H1 (cell line): Measurements from ENCODE around the gene AAR2. TPM values are rescaled to one million over a fixed set of nuclear protein-coding genes. Genes with fewer than 3 reads are reported as not detected.

Experiments
- CTCF ChIA-PET: fragments of 300-600 bp; sonication (Branson Sonifier 250); formaldehyde crosslinking; loops from one replicate; lab custom pipeline; 2021; ENCODE audit not compliant: partially characterized antibody; lab: Charles Lee
- POLR2A ChIA-PET: fragments of 300-600 bp; sonication (Branson Sonifier 250); formaldehyde crosslinking; loops from one replicate; lab custom pipeline; 2021; ENCODE audit warnings: inconsistent platforms; ENCODE audit not compliant: partially characterized antibody; lab: Charles Lee
- DNase-seq, 2 experiments: peaks; one replicate each; pipeline versions ENCODE4 v3.0.0 to v3.0.0-alpha.2; 2010 to 2022; ENCODE audit warnings: low spot score in 2 of 2, low read depth in 1 of 2, mixed read lengths in 1 of 2
- FAIRE-seq: peaks from 2 replicates; lab custom pipeline; 2011; peaks lifted over from hg19 to GRCh38; lab: Jason Lieb, UNC
- H2AFZ ChIP-seq: 2 replicates; pipeline ENCODE4 v1.8.1; 2012; ENCODE audit warnings: low read length, inconsistent platforms
- H2AK5ac ChIP-seq: 2 replicates; pipeline ENCODE4 v1.6.1; 2013; ENCODE audit warnings: low read depth, low read length
- H2BK120ac ChIP-seq: replicated peaks from 2 replicates; pipeline ENCODE3; 2013; ENCODE audit warnings: low read depth, low read length, inconsistent platforms
- H2BK12ac ChIP-seq: 2 replicates; pipeline ENCODE4 v1.6.1; 2013; ENCODE audit warnings: low read depth, low read length
- H2BK15ac ChIP-seq: 2 replicates; pipeline ENCODE4 v1.6.1; 2013; ENCODE audit warnings: low read length
- H2BK20ac ChIP-seq: 2 replicates; pipeline ENCODE4 v1.6.1; 2013; ENCODE audit warnings: low read length
- H2BK5ac ChIP-seq: 2 replicates; pipeline ENCODE4 v1.6.1; 2013; ENCODE audit warnings: low read depth, low read length
- H3K14ac ChIP-seq: 2 replicates; pipeline ENCODE4 v1.6.1; 2013; ENCODE audit warnings: inconsistent platforms; ENCODE audit not compliant: insufficient read length
- H3K18ac ChIP-seq: 2 replicates; pipeline ENCODE4 v1.6.1; 2013; ENCODE audit warnings: low read length; ENCODE audit errors: extremely low read depth
- H3K23ac ChIP-seq: 2 replicates; pipeline ENCODE4 v1.6.1; 2013; ENCODE audit warnings: inconsistent platforms; ENCODE audit not compliant: insufficient read length
- H3K23me2 ChIP-seq: 2 replicates; pipeline ENCODE4 v1.6.1; 2013; ENCODE audit warnings: low read depth, low read length
- H3K27ac ChIP-seq: 2 replicates; pipeline ENCODE4 v1.6.1; 2011; ENCODE audit warnings: low read depth, low read length, inconsistent platforms
- H3K27me3 ChIP-seq, 4 experiments: replicated peaks in 1 of 4; 1 replicate in 1 of 4; 2 replicates in 3 of 4; pipeline versions ENCODE4 v1.6.1 to v1.8.1; 2011 to 2013; ENCODE audit warnings: low read length in 3 of 4, mild to moderate bottlenecking in 3 of 4, inconsistent platforms in 2 of 4, mixed read lengths in 2 of 4, moderate library complexity in 1 of 4; ENCODE audit not compliant: control insufficient read depth in 3 of 4, insufficient read depth in 3 of 4; ENCODE audit errors: extremely low read depth in 1 of 4
- H3K36me3 ChIP-seq, 4 experiments: 2 replicates each; pipeline versions ENCODE4 v1.6.1 to v1.8.1; 2011 to 2013; ENCODE audit warnings: mild to moderate bottlenecking in 4 of 4, low read length in 3 of 4, moderate library complexity in 2 of 4, control low read depth in 1 of 4, inconsistent platforms in 1 of 4; ENCODE audit not compliant: insufficient read depth in 4 of 4, control insufficient read depth in 2 of 4
- H3K4ac ChIP-seq: replicated peaks from 2 replicates; pipeline ENCODE3; 2013; ENCODE audit warnings: low read length, low read depth, mixed read lengths, inconsistent platforms; ENCODE audit not compliant: insufficient read length
- H3K4me1 ChIP-seq, 4 experiments: replicated peaks in 1 of 4; 1 replicate in 1 of 4; 2 replicates in 3 of 4; pipeline versions ENCODE4 v1.6.1 to v1.8.1; 2011 to 2013; ENCODE audit warnings: low read length in 3 of 4, inconsistent platforms in 2 of 4, mixed read lengths in 1 of 4; ENCODE audit not compliant: insufficient read depth in 4 of 4, control insufficient read depth in 3 of 4
- H3K4me2 ChIP-seq, 2 experiments: 2 replicates each; pipeline versions ENCODE4 v1.6.1 to v1.8.1; 2011 to 2013; ENCODE audit warnings: low read depth in 2 of 2, low read length in 2 of 2, control low read depth in 1 of 2, inconsistent platforms in 1 of 2, mild to moderate bottlenecking in 1 of 2; ENCODE audit not compliant: insufficient read depth in 1 of 2
- H3K4me3 ChIP-seq, 4 experiments: fragments of 200-600, 300-600 bp in 1 of 4; sonication (generic), shearing (Covaris generic), sonication (Bioruptor Twin) in 1 of 4; 2 replicates each; pipeline versions ENCODE4 v1.5.1 to v1.8.1; 2011 to 2016; ENCODE audit warnings: low read length in 4 of 4, low read depth in 3 of 4, control low read depth in 2 of 4, inconsistent platforms in 2 of 4, mild to moderate bottlenecking in 2 of 4, mixed read lengths in 1 of 4, moderate library complexity in 1 of 4; ENCODE audit not compliant: insufficient read depth in 2 of 4; ENCODE audit errors: extremely low read depth in 1 of 4
- H3K56ac ChIP-seq: replicated peaks from 2 replicates; pipeline ENCODE3; 2013; ENCODE audit warnings: low read depth, mild to moderate bottlenecking, mixed read lengths, low read length, inconsistent platforms; ENCODE audit not compliant: insufficient read length
- H3K79me1 ChIP-seq: 2 replicates; pipeline ENCODE4 v1.6.1; 2013; ENCODE audit warnings: low read depth, low read length, control low read depth
- H3K79me2 ChIP-seq, 2 experiments: 2 replicates each; pipeline versions ENCODE4 v1.6.1 to v1.8.1; 2012 to 2013; ENCODE audit warnings: low read length in 2 of 2, mild to moderate bottlenecking in 2 of 2, inconsistent platforms in 1 of 2; ENCODE audit not compliant: insufficient read depth in 2 of 2, control insufficient read depth in 1 of 2
- H3K9ac ChIP-seq, 4 experiments: replicated peaks in 1 of 4; 1 replicate in 1 of 4; 2 replicates in 3 of 4; pipeline versions ENCODE4 v1.6.1 to v1.8.1; 2011 to 2013; ENCODE audit warnings: low read depth in 3 of 4, low read length in 3 of 4, control low read depth in 2 of 4, mild to moderate bottlenecking in 2 of 4, moderate library complexity in 2 of 4, inconsistent platforms in 1 of 4; ENCODE audit errors: extremely low read depth in 1 of 4
- H3K9me3 ChIP-seq, 2 experiments: 2 replicates each; pipeline versions ENCODE4 v1.6.1 to v1.8.1; 2012 to 2013; ENCODE audit warnings: mild to moderate bottlenecking in 2 of 2, moderate library complexity in 2 of 2, control low read depth in 1 of 2, inconsistent platforms in 1 of 2, low read depth in 1 of 2, low read length in 1 of 2, mixed read lengths in 1 of 2; ENCODE audit not compliant: insufficient read depth in 2 of 2
- H4K20me1 ChIP-seq, 2 experiments: replicated peaks in 1 of 2; 2 replicates each; pipeline versions ENCODE3 to v1.8.1; 2011 to 2013; ENCODE audit warnings: inconsistent platforms in 2 of 2, low read length in 2 of 2, mild to moderate bottlenecking in 1 of 2; ENCODE audit not compliant: insufficient read depth in 2 of 2, control insufficient read depth in 1 of 2
- H4K5ac ChIP-seq: 2 replicates; pipeline ENCODE4 v1.6.1; 2013; ENCODE audit warnings: low read length, low read depth, mixed read lengths, inconsistent platforms; ENCODE audit not compliant: insufficient read length
- H4K8ac ChIP-seq: 2 replicates; pipeline ENCODE4 v1.8.0; 2013; ENCODE audit warnings: mild to moderate bottlenecking, moderate library complexity, low read length, inconsistent platforms; ENCODE audit not compliant: insufficient read depth; ENCODE audit errors: extremely low read depth
- H4K91ac ChIP-seq: replicated peaks from 2 replicates; pipeline ENCODE3; 2013; ENCODE audit warnings: low read length, mixed read lengths, inconsistent platforms; ENCODE audit not compliant: insufficient read length
- CBX5 ChIP-seq: fragments of 300-800, 300-1000 bp; sonication (generic); IDR thresholded peaks from 2 replicates; pipeline ENCODE4 v1.7.1; 2016; ENCODE audit warnings: antibody characterized with exemption, low read length, low read depth
- CHD1 ChIP-seq: IDR thresholded peaks from 2 replicates; pipeline ENCODE4 v1.6.1; 2012; ENCODE audit warnings: low read depth, low read length, improper control_type of control experiment
- CTCF ChIP-seq, 3 experiments: IDR thresholded peaks; 1 replicate in 2 of 3; 2 replicates in 1 of 3; pipeline versions ENCODE4 v1.5.1 to v1.6.1; 2011; ENCODE audit warnings: low read length in 3 of 3, mild to moderate bottlenecking in 3 of 3, inconsistent platforms in 2 of 3, low read depth in 1 of 3, moderate library complexity in 1 of 3; ENCODE audit not compliant: insufficient read depth in 1 of 3; ENCODE audit errors: control extremely low read depth in 1 of 3
- PHF8 ChIP-seq: fragments of 200-600 bp; sonication (generic); conservative IDR thresholded peaks from 2 replicates; pipeline ENCODE4 v1.7.1; 2012; ENCODE audit warnings: low read depth, mild to moderate bottlenecking, inconsistent platforms, low read length, moderate library complexity
- SIN3A ChIP-seq, 2 experiments: IDR thresholded peaks in 1 of 2; conservative IDR thresholded peaks in 1 of 2; 2 replicates each; pipeline ENCODE4 v1.6.1; 2011 to 2012; ENCODE audit warnings: low read length in 2 of 2, improper control_type of control experiment in 1 of 2, low read depth in 1 of 2, mild to moderate bottlenecking in 1 of 2
- SUZ12 ChIP-seq: fragments of 200-600 bp; sonication (generic); IDR thresholded peaks from 2 replicates; pipeline ENCODE4 v1.6.1; 2012; ENCODE audit warnings: mild to moderate bottlenecking, inconsistent platforms, low read length, moderate library complexity, mixed read lengths
- TAF1 ChIP-seq: IDR thresholded peaks from 2 replicates; pipeline ENCODE4 v1.6.1; 2011; ENCODE audit warnings: mild to moderate bottlenecking, low read depth, low read length
- YY1 ChIP-seq: IDR thresholded peaks from 2 replicates; pipeline ENCODE4 v1.6.1; 2011; ENCODE audit warnings: low read depth, mild to moderate bottlenecking, low read length
- WGBS, 2 experiments: shearing (Covaris generic) in 1 of 2; methylation state at CpG; one replicate each; pipeline versions ENCODE4 v1.1.6 to v1.1.7; 2013 to 2015; ENCODE audit warnings: low lambda C conversion rate in 2 of 2, mixed read lengths in 2 of 2, inconsistent platforms in 1 of 2, low coverage in 1 of 2, missing lambda C conversion rate in 1 of 2; ENCODE audit not compliant: insufficient replicate concordance in 2 of 2, insufficient coverage in 1 of 2, insufficient read length in 1 of 2; ENCODE audit errors: extremely low coverage in 1 of 2, missing lambda C conversion rate in 1 of 2; 5-methylcytosine and 5-hydroxymethylcytosine counted together
- polyA plus RNA-seq, 7 experiments: library from polyadenylated mRNA; depleted of rRNA in 3 of 7; stranded (reverse) in 5 of 7; unstranded in 2 of 7; fragments of >200 nt in 5 of 7; fragments of 200-250 nt in 2 of 7; gene quantifications; 1 replicate in 5 of 7; 2 replicates in 1 of 7; 4 replicates in 1 of 7; pipeline versions ENCODE4 v1.2.1 to v1.2.3, GENCODE V29; 2011 to 2013; ENCODE audit warnings: missing spikeins in 2 of 7, mixed read lengths in 2 of 7
- total RNA-seq: library from RNA; stranded (reverse); fragmentation: NEBNext Ultra II Directional; extraction: Animal tissue kit (Norgen Biotek cat#: 25700); gene quantifications from 2 replicates; pipeline ENCODE4 v1.2.1, GENCODE V29; 2021

AAR2 gene
- total and polyA plus RNA-seq, 2 of the 8 experiments (the other 6 are each of a cell fraction or from before 2014, with no cell fraction given), result 25.5 to 36.1 TPM

GRCh38 chr20:36267605-36268381, 31.5 kb downstream of the AAR2 start:
- no peak overlapping the region for H3K27ac ChIP-seq
- no peak for FAIRE-seq
- no peak for TF ChIP-seq CBX5
- no peak for TF ChIP-seq PHF8
- no peak for TF ChIP-seq CHD1
- TF ChIP-seq CTCF (IDR thresholded peaks at IDR 0.05; ENCODE audit: control extremely low read depth in 1 of 3, insufficient read depth in 1 of 3, low read depth in 1 of 3, low read length in 3 of 3), result peak in 2 of 3 experiments; percentile 9 to 33; a peak in 2 of 4 replicates
- no peak for TF ChIP-seq SUZ12
- TF ChIP-seq TAF1, result no peak
- TF ChIP-seq SIN3A (conservative IDR thresholded peaks at IDR 0.05 in 1 of 2, IDR thresholded peaks at IDR 0.05 in 1 of 2; ENCODE audit: low read depth in 1 of 2, low read length in 2 of 2), result no peak
- TF ChIP-seq YY1, result no peak

More at GRCh38 chr20:36267605-36268381, 31.5 kb downstream of the AAR2 start:
- WGBS, 2 experiments, result 85% methylated on average over 24 of the region's 24 CpGs; no CpG with 5 or more reads in 1 of the 2 experiments
- Histone ChIP-seq H2BK15ac (no peak overlapping the region), H3K14ac (no peak overlapping the region), H4K91ac (no peak overlapping the region), H3K27me3 (no peaks in the 10 kb centered on the region), H3K4me2 (no peak overlapping the region), H2BK120ac (no peak overlapping the region), H4K5ac (no peak overlapping the region), H3K79me2 (no peaks in the 10 kb centered on the region), H2AK5ac (no peak overlapping the region), H2BK5ac (no peak overlapping the region), H4K8ac (no peak overlapping the region; the same call in 1 of the 2 replicates), H3K18ac (peak overlapping the region; percentile 24; the same call in 1 of the 2 replicates), H3K4ac (no peak overlapping the region), H3K4me1 (peaks cover 0 to 2% (median 0%) of the 10 kb centered on the region in 4 experiments; a peak in 3 of 7 replicates), H3K4me3 (no peak overlapping the region), H2BK12ac (no peak overlapping the region; the same call in 1 of the 2 replicates), H3K9me3 (no peaks in the 10 kb centered on the region), H3K23me2 (no peaks in the 10 kb centered on the region), H4K20me1 (no peaks in the 10 kb centered on the region), H3K56ac (no peak overlapping the region), H3K36me3 (no peaks in the 10 kb centered on the region), H3K79me1 (no peaks in the 10 kb centered on the region), H2AFZ (no peak overlapping the region), H3K9ac (no peak overlapping the region), H3K23ac (no peak overlapping the region), H2BK20ac (no peak overlapping the region)
- DNase-seq, result no peak
- CTCF ChIA-PET, result interaction anchor here (0.6 to 2.6 kb wide), 15 partner anchors 9 to 171 kb away, joined by 3 to 10 read pairs (median 3); no protein-coding TSS in a partner anchor
- POLR2A ChIA-PET, result interaction anchor here (1.9 kb wide), 1 partner anchor 12 kb away, joined by 6 read pairs; no protein-coding TSS in a partner anchor
